ENCODE results near the gene DNM3.

- TF ChIP-seq CTCF (IDR thresholded peaks at IDR 0.05; ENCODE audit: low read depth, low read length, poor library complexity, severe bottlenecking) (no peak), EZH2phosphoT487 (IDR thresholded peaks at IDR 0.05; ENCODE audit: borderline replicate concordance, low read length) (no peak)
Observed at GRCh38 chr1:171868217-171868803, 27.0 kb downstream of the DNM3 start.

Data from DOHH2 (cell line).